ENCODE data around the gene SEC62. TPM values are rescaled to one million over a fixed set of nuclear protein-coding genes. Genes with fewer than 3 reads are reported as not detected.

The SEC62 gene
- polyA plus RNA-seq, 5 donors = 110 to 165 (median 156) TPM

DNA sequence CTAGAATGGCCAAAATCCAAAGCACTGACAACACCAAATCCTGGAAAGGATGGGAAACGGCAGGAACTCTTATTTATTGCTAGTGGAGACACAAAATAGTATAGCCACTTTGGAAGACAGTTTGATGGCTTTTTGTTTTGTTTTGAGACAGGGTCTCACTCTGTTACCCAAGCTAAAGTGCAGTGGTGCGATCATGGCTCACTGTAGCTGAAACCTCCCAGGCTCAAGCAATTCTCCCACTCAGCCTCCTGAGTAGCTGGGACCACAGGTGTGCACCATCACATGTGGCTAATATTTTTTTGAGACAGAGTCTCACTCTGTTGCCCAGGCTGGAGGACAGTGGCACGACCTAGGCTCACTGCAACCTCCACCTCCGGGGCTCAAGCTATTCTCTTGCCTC lies 43.9 kb downstream of the SEC62 start:
- DNase-seq = no peak

- no peak for DNase-seq
Measured at GRCh38 chr3:170012683-170013400, 46.2 kb downstream of the SEC62 start.

GRCh38 chr3:170016057-170016456 lies 49.5 kb downstream of the SEC62 start:
- no peak for DNase-seq

DNA sequence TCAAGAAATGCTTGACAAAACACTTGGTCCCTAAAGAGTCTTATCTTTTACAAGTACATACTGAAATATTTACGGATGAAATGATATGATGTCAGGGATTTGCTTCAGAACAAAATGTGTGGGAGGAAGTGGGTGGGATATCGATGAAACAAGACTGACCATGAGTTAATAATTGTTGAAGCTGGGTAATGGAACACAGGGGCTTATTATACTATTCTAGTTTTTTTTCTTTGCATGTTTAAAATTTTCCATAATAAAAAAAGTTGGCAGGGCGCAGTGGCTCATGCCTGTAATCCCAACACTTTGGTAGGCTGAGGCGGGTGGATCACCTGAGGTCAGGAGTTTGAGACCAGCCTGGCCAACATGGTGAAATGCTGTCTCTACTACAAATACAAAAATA lies 52.7 kb downstream of the SEC62 start:
- peak; percentile 31 to 40 for DNase-seq

GRCh38 chr3:170021083-170021482 lies 54.5 kb downstream of the SEC62 start:
- DNase-seq = no peak

DNA sequence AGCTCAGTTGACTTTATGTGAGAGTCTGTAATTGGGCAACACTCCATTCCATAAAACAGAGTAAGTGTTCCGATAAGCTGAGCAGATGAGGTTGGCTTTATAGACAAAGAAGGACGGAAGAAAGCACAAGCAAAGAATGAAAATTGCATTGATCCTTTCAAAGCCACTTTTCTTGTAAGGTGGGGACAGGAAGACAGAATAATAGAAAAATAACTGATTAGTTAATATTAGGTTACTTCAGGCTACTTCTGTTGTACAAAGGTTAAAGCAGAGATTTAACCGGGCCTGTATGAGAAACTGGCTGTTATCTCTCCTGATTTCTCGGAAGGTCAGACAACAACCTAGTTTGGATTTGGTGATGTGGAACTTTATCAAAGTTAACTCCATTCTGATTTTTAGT lies 55.7 kb downstream of the SEC62 start:
- DNase-seq = no peak

- DNase-seq = no peak
Measured at GRCh38 chr3:170023165-170023564, 56.6 kb downstream of the SEC62 start.

- DNase-seq = no peak
Measured at GRCh38 chr3:170024581-170024980, 58.0 kb downstream of the SEC62 start.

DNA sequence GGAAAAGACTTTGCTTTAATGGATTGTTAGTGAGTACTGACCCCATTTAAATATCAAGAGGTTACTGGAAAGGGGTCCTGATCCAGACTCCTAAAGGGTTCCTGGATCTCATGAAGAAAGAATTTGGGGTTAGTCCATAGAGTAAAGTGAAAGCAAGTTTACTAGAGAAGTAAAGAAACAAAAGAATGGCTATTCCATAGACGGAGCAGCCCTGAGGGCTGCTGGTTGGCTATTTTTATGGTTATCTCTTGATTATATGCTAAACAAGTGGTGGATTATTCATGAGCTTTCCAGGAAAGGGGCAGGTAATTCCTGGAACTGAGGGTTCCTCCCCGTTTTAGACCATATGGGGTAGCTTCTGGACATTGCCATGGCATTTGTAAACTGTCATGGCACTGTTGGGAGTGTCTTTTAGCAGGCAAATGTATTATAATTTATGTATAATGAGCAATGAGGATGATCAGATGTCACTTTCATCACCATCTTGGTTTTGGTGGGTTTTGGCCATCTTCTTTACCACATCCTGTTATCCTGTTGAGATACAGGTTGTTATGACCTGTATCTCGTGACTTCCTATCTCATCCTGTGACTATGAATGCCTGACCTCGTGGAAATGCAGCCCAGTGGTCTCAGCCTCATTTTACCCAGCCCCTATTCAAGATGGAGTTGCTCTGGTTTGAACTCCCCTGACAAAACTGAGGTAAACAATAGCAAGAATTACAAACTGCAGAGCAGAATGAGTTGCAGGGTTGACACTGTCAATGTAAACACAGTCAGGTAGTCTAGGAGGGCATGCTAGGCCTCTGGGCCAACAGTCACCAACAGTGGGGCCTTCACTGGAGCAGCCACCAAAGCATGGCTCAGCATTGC lies 60.9 kb downstream of the SEC62 start:
- no peak for DNase-seq

DNA sequence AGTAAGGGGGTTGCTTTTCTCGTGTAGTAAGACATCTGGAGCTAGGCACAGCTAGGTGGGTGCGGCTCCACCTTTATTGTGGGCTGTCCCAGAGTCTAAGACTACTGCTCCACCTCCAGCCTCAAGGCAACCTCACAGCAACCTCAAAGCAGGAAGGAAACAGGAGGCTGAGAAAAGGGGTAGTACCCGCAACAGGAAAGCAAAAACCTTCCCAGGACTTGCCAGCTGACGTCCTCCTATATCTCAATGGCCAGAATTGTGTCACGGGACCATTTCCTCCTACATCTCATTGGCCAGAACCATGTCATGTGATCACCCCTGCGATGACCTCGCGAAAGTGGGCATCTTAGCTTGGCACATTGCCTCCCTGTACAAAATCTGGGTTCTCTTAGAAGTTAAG lies 66.9 kb downstream of the SEC62 start:
- no peak for DNase-seq

DNA sequence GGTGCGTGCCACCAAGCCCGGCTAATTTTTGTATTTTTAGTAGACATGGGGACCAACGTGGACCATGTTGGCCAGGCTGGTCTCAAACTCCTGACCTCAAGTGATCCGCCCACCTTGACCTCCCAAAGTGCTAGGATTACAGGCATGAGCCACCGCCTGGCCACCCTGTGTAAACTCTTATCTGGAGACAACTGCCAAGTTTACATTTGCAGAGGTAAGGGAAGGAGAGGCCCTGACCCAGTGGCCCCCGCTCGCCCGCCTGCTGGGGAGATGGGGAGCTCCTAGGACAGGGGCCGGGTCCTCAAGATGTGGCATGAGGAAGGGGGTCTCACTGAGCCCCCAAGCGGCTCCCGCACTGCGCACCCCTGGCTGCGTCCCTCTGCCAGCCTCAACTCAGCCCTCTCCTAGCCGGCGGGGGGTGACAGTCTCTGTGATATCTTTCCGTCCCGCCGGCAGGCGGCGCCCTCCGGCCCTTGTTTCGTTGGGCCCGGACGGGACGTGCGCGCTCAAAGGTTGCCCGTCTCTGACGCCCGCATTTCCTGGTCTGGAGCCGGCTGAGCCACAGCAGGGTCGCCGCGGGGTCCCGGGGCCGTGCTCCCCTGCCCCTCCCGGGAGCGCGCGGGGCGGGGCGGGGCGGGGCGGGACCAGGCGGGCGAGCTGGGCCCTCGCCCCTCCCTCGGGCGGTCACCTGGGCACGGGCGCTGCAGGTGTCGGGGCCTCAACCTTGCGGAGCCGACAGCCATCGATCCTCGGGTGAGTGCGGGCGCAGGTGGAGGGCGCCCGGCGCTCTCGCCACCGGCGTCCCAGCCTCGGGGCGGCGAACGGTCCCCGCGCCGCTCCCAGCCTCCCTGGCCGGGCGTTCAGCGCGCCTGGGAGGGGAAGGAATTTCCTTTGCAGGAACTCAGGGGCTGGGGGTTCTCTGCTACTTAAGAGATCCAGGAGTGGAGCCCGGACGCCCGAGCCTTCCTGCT lies 71.1 kb downstream of the SEC62 start, which contains the start of gene GPR160:
Gene GPR160 (plus strand): TSS at position 533 of the 971 bp plus-strand sequence. CDS start 45,978 bp downstream, outside the sequence.
- DNase-seq = peak in 1 of 2 donors; percentile 39

DNA sequence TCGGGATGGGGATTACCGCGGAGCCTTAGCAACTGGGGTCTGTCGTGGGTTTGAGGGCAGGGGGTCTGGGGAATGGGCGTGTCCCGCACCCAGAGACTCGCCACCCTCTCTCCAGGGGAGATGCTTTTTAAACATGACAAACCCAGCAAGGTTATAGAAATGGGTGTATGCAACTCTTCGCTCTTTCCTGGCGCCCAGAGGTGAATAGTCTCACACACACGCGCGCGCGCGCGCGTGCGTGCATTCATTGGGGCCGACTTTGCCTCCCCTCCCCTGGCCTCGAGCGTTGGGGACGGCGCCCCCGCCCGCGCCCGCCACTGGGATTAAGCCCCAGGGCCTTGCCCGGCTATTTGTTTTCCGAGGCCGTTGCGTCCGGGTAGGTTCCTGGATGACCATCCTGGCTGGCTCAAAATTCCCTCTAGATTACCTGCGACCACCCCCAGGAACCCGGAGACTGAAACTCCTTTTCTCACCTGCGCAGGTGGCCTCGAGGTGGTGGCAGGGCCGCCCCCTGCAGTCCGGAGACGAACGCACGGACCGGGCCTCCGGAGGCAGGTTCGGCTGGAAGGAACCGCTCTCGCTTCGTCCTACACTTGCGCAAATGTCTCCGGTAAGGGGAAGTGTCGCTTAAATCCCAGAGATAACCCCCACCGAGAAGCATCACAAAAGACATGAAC lies 72.0 kb downstream of the SEC62 start:
- no peak for DNase-seq

DNA sequence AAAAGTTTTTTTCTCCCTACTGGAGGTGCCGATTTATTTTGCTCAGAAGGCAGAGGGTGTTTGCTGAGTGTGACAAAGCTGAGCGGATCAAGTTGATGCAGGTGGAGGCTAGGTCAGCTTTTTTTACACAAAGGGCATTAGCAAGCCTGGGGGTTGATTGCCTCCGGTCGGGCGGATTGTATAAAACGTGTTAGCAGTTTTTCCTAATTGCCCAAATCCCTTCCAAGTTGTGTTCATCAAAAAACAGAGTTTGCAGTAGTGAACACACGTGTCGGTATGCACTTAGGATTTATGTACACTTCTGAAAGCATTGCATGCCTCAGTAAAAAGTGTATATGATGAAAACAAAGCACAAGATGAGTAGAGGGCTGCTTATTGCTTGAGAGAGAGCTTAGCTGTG lies 73.8 kb downstream of the SEC62 start:
- DNase-seq = no peak

- no peak for DNase-seq
Measured at GRCh38 chr3:170043506-170043905, 76.9 kb downstream of the SEC62 start.

DNA sequence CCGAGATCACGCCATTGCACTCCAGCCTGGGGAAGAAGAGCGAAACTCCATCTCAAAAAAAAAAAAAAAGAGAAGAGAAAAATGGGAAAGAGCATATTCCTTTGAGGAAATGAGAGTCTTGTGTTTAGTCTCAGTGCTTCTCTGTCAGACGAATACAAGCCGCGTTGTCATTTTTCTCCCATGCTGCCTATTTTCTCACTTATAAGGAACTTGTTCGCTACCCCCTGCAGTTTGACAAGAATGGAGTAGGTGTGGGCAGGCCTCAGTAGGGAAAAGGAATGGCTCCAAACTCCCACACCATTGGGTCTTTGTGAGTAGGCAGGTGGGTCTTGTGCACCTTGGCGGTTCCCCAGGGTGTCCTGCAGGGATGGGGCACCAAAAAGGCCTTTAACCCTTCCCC lies 77.7 kb downstream of the SEC62 start:
- no peak for DNase-seq

- DNase-seq = no peak
Measured at GRCh38 chr3:170044795-170045244, 78.2 kb downstream of the SEC62 start.

GRCh38 chr3:170046269-170047132 lies 79.9 kb downstream of the SEC62 start:
- DNase-seq = no peak

- DNase-seq = no peak
Measured at GRCh38 chr3:170047133-170047404, 80.5 kb downstream of the SEC62 start.

Measured in right lung (tissue), 5 donors.